GM19099 (cell line): ENCODE data around the gene FGFR2.

Source experiments
- POLR2A ChIP-seq: IDR thresholded peaks from 3 replicates; pipeline ENCODE4 v1.6.1; 2011; ENCODE audit warnings: low read depth; ENCODE audit not compliant: insufficient read length; ENCODE audit errors: extremely low read depth

Gene FGFR2

DNA sequence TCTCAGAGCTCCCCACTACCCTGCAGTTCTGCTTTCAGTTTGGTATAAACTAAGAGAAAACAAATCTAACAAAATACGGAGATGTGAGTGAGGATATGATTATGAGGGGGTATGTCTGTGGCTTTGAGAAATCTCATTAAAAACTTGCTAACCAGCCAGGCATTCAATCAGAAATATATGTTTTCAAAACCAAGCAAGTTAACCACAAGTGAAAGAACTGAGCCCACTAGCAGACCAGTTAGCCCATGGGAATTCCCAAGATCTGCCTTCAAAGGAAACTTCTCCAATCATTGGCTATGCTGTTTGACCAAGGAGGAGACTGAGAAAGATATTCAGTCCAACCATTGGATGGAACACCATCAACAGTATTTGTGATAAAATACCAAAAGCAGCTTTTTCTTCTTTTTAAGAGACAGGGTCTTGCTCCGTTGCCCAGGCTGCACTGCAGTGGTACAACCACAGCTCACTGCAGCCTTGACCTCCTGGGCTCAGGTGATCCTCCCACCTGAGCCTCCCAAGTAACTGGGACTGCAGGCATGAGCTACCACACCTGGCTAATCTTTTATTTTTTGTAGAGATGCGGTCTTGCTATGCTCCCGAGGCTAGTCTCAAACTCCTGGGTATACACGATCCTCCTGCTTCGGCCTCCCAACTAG, 41.2 kb downstream of the FGFR2 start:
- TF ChIP-seq POLR2A: no peak

DNA sequence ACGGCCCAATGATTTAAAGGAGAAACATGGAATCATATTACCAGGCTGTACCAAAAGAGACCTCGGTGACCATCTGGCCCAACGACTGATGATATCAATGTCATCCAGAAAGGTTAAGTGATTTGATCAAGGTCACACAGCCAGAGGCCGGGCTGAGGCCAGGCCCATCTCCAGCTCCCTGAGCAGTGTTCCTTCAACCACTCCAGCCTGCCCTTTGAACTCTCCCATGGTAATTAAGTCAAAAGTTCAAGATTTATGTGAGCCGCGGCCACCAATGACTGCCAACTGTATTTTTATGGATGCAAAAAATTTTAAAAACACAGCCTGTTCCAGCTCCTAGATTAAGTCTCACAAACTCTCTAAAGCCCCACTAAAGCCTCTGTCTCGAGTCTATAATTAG, 41.8 kb downstream of the FGFR2 start:
- no peak for TF ChIP-seq POLR2A

DNA sequence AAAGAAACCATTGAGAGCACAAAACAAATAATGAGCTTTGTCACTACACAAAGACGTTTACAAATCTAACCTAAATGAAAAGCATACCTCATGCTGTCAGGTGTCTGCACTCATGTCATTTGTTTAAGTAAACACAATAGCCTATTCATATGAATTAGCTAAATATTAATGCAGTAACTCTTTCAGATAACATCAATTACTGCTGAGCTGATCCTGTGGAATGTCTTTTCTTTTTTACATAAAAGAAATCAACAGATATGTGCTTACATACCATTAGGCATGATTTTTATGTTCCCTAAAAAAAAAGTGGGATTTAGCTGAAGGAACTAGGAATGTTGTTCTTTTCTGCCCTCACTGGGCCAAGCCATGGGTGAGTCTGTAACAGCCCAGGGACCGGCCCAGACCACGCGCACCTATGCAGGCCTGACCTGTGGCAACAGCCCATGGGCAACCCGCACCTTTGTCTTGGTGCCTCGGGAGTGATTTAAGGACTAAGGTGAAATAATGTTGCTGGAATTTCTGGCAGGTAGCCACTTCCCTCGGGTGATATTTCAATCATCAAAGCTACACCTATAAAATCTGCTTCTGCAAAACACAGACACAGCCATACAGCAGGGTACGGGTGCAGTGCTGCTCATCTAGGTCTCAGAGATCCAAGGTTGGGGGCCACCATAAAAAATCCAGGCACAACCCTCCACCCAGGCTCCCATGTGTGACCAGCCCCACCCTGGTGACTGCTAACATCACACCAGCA, 44.6 kb downstream of the FGFR2 start:
- no peak for TF ChIP-seq POLR2A

DNA sequence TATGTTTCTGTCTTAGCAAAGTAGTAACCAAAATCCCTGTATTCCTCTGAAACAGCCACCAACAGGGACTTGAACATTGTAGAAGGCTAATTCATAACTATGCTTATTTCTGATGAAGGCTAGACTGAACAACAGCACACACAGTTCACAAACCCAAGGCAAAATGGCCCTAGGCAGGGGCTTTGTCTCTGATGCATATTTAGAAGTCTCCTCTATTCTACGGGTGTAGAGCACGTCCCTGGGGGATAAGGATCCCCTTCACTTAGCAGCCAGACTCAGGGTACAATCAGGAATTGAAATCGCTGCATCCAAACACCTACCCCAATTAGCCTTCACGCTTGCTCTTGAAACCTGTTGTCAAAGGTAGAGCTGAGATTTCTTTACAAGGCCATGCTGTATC, 45.5 kb downstream of the FGFR2 start:
- TF ChIP-seq POLR2A: no peak

DNA sequence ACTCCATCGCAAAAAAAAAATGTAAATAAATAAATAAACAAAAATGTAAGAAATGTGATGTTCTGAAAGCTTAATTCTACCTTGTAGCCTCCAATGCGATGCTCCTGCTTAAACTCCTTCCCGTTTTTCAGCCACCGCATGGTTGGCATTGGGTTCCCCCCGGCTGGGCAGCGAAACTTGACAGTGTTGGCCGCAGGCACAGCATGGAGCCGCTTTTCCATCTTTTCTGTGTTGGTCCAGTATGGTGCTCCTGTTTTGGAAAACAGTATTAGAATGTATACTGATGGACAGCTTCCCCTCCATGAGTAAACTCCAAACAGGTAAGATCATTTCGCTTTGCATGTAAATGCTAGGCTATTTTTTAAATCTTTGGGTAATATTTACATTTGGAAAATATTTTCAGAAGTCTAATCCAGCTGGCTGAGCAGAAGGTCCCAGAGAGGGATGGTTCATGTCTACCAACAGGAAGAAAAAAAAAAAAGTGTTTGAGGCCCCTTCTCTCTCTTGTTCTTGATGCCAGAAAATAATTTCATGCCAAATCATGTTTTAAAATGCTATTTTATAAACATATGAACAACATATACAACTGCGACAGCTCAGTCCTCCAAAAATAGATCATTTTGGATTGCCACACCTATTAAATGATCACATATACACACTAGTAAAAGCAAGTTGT, 46.9 kb downstream of the FGFR2 start:
- no peak for TF ChIP-seq POLR2A

DNA sequence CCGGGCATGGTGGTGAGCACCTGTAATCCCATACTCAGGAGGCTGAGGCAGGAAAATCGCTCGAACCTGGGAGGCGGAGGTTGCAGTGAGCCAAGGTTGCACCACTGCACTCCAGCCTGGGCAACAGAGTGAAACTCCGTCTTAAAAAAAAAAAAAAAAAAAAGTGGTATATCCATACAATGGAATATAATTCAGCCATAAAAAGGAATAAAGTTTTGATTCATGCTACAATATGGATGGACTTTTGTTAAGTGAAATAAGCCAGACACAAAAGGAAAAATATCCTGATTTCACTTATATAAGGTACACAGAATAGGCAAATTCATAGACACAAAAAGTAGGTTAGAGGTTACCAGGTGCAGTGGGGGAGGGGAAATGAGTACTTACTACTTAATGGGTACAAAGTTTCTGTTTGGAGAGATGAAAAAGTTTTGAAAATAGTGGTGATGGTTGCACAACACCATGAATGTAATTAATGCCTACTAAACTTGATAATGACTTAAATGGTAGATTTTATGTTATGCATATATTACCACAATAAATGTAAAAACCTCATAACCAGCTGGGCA, 53.9 kb downstream of the FGFR2 start:
- TF ChIP-seq POLR2A: no peak

DNA sequence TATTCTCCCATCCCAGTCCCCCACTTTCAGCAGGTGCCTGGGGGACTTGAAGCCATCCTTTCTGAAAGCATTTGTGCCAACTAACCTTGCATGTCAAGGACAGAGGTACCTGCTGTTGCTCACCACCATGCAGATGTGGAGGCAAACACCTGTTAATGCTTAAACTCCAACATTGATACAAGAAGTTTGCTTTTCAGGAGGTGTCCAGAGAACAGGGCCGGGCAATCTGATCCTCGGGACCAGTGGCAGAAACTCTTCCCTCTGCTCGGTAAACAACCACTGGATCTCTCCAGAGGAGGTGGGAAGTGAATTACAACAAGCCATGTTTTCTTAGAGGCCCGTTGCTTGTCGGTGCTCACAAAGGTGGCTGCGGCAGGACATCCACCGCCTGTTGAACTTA, 54.7 kb downstream of the FGFR2 start:
- TF ChIP-seq POLR2A: no peak

DNA sequence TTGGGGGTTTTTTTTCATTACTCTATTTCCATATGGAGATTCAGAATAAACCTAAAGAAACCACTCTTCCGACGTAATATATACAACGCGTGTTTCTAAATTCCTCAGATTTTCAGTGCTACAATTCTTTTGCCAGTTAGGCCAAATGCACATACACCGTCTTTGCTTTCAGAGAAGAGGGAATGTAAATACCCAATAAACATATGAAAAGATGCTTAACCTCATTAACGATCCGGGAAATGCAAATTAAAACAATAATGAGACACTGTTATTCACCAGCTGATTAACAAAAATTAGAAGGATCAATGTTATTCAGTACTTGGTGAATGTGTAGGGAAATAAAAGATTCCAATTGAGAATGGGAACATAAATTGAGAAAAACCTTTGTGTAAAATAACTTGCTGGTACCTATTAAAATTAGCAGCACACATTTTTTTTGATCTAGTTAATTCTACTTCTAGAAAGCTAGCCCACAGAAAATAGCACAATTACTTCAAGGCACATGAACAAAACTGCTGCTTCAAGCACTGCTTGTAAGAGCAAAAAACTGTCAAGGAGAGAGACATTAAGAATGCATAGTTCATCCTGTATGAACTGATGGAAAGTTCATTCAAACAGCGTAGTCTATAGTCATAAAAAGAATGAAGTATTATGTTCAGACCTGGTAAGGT, 56.7 kb downstream of the FGFR2 start:
- no peak for TF ChIP-seq POLR2A

DNA sequence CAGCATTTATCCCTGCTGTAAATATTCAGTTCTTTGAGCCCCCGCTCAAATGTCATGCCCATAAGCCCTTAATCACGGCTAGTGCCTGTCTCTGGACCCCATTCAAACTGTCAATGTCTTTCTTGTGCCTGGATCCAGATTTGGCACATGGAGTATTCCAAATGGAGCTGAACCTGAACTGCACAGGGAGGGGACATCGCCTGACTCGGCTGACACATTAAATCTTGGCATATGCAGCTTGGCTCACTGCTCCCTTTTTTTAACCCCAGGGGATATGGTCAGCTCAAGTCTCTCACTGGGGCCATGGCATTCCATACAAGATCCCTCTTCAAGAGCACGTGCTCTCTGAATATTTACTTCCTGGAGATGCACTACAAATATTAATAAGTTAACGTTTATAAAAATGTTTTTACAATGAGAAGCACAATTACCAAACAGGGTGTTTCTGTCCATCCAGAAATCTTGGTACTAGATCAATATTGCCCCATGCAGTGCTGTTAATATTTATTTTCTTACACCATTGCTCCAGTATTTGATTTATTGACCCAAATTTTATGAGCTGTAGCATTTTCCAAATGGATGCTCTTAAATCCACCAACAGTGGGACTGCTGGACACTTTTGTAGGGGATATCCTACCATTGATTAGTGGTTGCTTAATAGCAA, 57.4 kb downstream of the FGFR2 start:
- no peak for TF ChIP-seq POLR2A

DNA sequence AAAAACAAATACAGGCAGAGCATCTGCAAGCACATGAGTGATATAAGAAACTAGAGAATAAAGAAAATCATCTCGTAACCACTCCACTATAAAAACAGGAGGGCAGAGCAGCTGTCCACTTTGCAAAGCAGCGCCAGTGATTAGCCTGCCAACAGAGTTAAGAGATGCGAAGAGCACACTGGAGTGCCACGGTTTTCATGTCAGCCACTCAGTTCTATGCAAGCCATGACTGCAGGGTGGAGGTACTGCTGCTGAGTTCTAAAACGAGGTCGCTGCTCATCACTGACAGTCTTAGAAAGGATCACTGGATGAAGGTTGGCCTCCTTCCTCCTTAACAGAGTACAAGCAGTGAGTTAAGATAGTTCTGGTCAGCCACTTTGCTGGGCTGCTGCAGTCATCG, 58.5 kb downstream of the FGFR2 start:
- no peak for TF ChIP-seq POLR2A

DNA sequence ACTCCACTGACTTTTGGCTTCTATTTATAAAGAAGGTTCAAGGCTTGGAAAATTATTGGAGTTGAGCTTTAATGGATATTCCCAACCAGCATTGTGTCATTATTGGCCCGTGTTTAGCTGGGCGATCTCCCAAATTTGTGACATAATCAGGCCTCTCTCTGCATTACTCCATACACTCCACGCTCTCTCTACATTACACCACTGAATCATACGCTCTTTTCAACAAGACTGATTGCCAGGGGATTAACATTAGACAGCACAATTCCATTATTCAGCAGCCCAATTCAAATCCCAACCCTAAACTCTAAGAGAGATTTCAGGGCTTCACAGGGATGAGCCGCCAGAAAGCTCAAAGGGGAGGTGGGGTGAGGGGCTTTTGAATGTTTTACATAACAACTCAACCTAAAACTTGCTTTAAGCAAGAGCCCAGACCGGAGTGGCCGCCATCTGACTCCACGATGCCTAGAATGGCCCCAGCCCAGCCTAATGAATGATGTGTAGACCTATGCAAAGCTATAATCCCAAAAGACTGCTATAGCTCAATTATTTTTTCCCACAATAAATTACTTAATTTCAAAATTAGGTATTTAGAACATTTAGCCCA, 61.8 kb downstream of the FGFR2 start:
- no peak for TF ChIP-seq POLR2A

DNA sequence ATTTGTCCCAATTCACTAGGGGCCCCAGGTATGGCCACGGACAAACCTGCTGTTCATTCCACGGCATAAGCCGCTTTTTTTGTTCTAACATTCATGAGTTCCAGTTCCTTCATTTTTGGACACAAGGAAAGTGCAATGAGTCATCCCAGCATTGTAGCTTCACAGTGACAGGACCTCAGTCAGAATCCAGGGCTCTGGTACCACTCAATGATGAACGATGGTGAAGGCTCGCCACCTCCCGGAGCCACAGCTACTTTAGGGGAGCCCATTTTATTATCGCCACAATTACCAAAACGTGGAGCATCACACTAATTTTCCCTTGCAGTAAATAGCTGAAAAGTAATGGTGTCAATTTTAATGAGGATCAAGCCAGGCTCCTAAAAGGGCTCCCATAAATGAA, 62.9 kb downstream of the FGFR2 start:
- no peak for TF ChIP-seq POLR2A

DNA sequence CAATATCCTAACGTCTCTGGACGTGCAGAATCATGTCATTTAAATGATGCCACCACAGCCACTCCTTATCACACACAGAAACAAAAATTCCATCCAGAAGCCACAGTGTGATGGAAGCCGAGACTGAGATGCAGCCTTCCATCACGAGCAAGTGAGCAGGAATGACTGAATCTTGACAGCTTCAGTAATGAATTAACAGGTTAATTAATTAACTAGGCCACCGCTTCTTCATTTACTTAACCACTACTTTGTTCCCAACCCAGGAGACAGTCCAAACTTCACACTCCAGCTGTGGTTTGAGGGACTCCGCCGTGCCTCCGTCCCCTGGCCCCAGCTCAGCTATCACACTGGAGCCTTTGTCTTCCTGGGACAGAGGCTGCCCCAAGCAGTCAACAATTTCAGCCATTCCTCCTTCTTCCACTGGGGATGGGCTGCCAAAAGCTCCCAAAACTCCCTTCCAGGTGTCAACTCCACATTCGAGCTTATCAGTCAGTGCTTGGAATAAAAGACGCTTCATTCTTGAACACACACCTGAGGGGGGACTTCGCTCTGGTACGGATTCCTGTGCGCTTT, 65.9 kb downstream of the FGFR2 start:
- TF ChIP-seq POLR2A: no peak

DNA sequence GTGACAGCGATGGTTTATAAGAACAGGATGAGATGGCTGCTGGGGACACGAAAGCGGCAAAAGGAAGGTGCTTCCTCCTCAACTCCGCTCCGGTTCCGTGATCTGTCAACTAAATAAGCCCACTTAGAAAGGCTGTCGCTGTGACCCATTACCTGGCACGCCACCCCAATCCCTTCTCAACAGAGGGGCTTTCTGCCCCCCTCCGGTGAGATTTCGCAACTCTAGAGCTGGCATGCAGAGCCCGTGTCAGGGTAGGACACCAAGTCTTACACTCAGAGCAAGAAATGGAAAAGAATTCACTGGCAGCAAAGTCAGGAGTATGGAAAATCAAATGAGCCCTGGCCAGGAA, 66.4 kb downstream of the FGFR2 start:
- TF ChIP-seq POLR2A: no peak

DNA sequence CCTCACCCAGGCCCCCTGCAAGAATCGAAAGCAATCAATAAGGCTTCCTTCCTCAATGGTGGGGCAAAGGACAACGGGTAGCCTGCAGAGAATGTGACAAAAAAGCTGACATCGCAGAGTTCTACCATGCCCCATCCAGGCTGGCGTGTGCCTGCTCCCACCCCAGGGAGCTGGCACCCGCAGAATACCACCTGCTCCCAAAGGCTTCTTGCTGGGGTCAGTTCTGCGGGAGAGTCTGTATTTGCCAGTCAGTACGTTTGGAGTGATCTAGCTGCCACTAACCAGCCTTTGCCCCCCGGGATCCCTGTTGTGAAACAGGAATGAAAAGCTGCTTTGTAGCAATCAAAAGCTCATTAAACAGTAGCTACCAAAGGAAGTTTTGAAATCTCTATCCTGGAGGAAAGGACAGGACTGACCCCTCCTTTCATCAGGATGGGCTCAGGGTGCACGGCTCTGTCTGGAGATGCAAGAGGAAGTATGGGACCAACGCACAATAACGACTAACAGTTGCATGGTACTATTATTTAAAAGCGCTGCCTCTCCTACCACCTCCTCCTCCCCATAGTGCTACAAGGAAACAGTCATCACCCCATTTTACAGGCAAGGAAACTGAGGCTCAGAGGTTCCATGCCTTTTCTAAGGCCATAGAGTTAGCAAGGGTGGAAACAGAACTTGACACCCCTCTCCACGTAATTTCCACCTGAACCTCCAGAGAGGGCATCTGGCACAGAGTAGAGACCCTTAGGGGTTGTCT, 67.0 kb downstream of the FGFR2 start:
- no peak for TF ChIP-seq POLR2A
